22Rv1 (cell line): ENCODE data around the gene IL6ST.

Source experiments
- ZFX ChIP-seq: fragments of 450-650 bp; IDR thresholded peaks from 2 replicates; pipeline ENCODE4 v1.6.1; 2017; ENCODE audit warnings: antibody characterized with exemption, borderline replicate concordance
- TF ChIP-seq, protein P1 (sequence below): fragments of 450-650 bp; IDR thresholded peaks from 2 replicates; pipeline ENCODE4 v1.5.1; 2017; ENCODE audit warnings: mild to moderate bottlenecking

DNA sequence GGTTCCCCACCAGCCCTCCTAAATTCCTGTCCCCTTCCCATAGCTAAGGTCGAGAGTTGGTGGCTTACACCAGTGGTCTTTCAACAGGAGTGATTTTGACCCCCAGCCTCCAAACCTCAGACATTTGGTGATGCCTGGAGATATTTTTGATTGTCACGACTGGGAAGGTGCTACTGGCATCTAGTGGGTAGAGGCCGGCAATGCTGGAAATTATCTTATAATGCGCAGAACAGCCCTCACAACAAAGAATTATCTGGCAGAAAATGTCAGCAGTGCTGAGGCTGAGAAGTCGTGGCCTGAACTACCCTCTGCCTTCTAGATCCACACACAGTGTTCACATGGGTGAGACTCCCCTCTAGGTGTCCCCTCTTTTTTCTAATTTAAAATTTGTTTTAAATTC is 74.0 kb downstream of the IL6ST start:
- TF ChIP-seq, protein P1, sequence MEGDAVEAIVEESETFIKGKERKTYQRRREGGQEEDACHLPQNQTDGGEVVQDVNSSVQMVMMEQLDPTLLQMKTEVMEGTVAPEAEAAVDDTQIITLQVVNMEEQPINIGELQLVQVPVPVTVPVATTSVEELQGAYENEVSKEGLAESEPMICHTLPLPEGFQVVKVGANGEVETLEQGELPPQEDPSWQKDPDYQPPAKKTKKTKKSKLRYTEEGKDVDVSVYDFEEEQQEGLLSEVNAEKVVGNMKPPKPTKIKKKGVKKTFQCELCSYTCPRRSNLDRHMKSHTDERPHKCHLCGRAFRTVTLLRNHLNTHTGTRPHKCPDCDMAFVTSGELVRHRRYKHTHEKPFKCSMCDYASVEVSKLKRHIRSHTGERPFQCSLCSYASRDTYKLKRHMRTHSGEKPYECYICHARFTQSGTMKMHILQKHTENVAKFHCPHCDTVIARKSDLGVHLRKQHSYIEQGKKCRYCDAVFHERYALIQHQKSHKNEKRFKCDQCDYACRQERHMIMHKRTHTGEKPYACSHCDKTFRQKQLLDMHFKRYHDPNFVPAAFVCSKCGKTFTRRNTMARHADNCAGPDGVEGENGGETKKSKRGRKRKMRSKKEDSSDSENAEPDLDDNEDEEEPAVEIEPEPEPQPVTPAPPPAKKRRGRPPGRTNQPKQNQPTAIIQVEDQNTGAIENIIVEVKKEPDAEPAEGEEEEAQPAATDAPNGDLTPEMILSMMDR = 0 out of 2 replicates have a peak, but pooled peaks have one; percentile 22
- TF ChIP-seq ZFX = no peak
